Fibroblast of mammary gland (primary cell): Measurements from ENCODE around the gene DNAH17.

ENCODE experiments used
- DNase-seq: peaks from one replicate; pipeline ENCODE4 v3.0.0-alpha.2; 2010; ENCODE audit warnings: low read depth
- H3K4me3 ChIP-seq: 2 replicates; pipeline ENCODE4 v1.5.1; 2011; ENCODE audit warnings: low read depth, mild to moderate bottlenecking, low read length, moderate library complexity; ENCODE audit not compliant: control insufficient read depth
- TF ChIP-seq, protein P1 (sequence below): conservative IDR thresholded peaks from 2 replicates; pipeline ENCODE4 v1.5.1; 2011; ENCODE audit warnings: low read depth, low read length, inconsistent platforms; ENCODE audit not compliant: control insufficient read depth, insufficient read depth

DNAH17 gene

DNA sequence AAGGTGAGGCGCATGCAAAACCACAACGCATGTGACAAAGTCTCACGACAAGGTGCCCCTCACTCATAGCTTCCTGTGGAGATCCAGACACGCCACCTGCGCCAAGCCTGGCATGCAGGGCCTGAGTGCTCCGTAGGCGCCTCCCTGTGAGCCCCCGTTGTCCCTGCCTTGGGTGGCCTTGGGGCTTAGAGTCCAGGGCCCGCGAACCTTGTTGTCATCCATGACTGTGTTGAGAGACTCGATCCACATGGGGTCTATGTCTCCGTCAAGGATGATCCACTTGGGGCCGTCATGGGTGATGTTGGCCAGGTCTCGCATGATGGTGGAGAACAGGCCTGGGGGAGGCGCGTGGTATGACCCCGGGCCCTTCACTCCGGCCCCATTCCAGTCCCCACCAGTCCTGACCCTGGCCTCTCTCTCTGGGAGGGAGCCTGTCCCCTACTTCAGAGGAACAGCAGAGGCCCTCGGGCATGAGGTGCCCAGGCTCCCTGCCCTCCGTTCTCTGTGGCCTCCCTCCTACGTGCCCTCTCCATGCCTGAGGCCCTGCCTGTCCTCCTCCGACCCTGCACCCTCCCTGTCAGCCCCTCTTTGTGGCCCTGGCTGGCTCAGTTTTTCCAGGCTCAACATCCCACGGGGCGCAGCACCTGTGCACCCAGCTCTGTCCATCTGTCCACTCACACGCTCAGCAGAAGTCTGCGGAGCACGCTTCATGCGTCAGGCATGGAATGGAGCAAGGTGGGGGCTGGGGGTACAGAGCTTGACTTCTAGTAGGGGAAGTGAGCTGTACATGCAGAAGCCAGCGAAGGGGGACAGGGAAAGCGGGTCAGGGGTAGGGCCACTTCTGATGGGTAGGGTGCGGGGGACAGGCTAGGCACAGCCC lies 85.7 kb downstream of the DNAH17 start:
- TF ChIP-seq, protein P1, sequence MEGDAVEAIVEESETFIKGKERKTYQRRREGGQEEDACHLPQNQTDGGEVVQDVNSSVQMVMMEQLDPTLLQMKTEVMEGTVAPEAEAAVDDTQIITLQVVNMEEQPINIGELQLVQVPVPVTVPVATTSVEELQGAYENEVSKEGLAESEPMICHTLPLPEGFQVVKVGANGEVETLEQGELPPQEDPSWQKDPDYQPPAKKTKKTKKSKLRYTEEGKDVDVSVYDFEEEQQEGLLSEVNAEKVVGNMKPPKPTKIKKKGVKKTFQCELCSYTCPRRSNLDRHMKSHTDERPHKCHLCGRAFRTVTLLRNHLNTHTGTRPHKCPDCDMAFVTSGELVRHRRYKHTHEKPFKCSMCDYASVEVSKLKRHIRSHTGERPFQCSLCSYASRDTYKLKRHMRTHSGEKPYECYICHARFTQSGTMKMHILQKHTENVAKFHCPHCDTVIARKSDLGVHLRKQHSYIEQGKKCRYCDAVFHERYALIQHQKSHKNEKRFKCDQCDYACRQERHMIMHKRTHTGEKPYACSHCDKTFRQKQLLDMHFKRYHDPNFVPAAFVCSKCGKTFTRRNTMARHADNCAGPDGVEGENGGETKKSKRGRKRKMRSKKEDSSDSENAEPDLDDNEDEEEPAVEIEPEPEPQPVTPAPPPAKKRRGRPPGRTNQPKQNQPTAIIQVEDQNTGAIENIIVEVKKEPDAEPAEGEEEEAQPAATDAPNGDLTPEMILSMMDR = no peak
- H3K4me3 ChIP-seq = no peak overlapping the region
- DNase-seq = no peak

- TF ChIP-seq, protein P1 = no peak
- DNase-seq = no peak
- H3K4me3 ChIP-seq = no peak overlapping the region
These were observed 86.5 kb downstream of the DNAH17 start for GRCh38 chr17:78490673-78491072.

DNA sequence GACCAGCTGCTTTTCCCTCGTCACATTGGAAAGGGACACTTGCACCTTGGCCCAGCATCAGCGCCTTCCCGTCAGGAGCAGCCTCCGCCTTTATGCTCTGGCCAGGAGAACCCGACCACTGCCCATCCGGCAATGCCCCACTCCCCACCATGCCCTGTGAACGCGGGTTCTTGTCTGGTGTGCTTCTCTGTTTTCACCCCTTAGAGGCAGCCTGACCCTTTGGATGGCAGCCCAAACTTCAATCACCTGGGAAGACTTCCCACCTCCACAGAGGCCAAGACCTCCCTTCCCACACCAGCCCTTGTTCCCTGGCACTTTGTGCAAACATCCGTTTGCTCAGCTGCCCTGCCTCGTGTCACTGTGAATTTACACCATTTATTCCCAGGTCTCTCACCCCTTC lies 87.0 kb downstream of the DNAH17 start:
- no peak for DNase-seq
- TF ChIP-seq, protein P1 = no peak
- H3K4me3 ChIP-seq = no peak overlapping the region

DNA sequence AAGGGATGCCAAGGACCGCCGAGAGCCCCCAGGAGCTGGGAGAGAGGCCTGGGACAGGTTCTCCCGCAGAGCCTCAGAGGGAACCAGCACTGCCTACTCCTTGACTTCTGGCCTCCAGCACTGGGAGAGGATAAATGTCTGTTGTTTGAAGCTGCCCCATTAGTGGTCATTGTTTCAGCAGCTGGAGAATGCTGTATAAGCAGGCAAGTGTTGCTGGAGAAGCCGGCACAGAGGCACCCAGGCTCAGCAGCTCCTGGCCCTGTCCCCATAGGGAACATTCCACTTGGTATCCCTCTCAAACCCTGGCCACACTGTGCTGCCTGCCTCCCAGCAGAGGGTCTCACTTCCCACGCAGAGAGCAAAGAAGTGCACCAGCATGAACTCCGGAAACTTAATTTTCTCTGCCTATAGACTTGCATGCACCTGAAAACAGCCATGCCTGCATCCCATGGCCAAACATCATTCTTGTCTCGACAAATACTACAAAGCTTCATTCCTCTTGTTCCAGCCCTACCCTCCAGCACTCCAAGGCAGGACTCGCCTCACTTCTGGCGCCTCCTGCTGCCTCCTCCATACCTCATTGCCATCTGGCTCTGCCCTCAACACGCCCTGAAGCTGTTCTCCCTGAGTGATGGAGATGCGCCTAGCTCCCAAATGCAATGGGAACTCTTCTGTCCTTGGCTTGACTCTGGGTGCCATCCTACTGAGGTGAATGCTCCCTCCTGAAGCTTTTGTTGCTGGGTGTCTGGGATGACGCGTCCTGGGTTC lies 88.1 kb downstream of the DNAH17 start:
- TF ChIP-seq, protein P1 = no peak
- no peak for DNase-seq
- H3K4me3 ChIP-seq = no peak overlapping the region

DNA sequence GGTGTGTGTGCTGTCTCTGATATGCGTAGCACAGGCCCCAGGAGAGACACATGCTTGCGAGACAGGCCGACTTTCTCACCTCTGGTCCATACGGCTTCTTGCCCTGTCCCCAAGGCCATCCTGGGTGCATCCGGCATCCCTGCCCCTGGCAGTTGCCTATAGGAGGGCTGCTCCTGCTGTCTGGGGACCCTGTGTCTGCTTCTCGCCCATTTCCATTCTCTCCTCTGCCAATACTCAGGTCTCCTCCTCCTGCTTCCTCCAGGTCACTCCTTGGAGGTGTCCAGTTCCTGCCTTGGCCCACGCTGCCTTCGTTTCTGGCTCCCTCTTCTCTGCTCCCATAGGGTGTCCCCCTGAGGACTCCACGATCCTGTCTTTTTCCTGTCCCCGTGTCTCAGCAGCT lies 89.0 kb downstream of the DNAH17 start:
- no peak for DNase-seq
- TF ChIP-seq, protein P1 = no peak

GRCh38 chr17:78486946-78487680 lies 90.1 kb downstream of the DNAH17 start:
- DNase-seq = no peak
- TF ChIP-seq, protein P1 = no peak
- H3K4me3 ChIP-seq = no peak overlapping the region

More for the DNA sequence above, 89.0 kb downstream of the DNAH17 start:
- no peak overlapping the region for H3K4me3 ChIP-seq
